CD4-positive, alpha-beta T cell treated with Interleukin-1 beta for 1 hour (primary cell): ENCODE data around the gene NUDT3.
A peak's percentile ranks its signal among the peaks of the same experiment; 100 is the strongest.
"Not testable (repeated sequence)": the region's sequence is repeated elsewhere in the genome, so short reads cannot be mapped to it uniquely, and the experiment has no call there.

ENCODE experiments used
- DNase-seq, 2 donors: peaks; one replicate each; pipeline ENCODE4 v3.0.0-alpha.2; 2020 to 2022

NUDT3 gene

GRCh38 chr6:34392497-34393190 lies at the start of gene NUDT3:
Gene NUDT3, minus strand, starts transcription at chr6:34392669. Its CDS starts 307 bp downstream, at chr6:34392362.
- DNase-seq, result peak; percentile 93 to 95

DNA sequence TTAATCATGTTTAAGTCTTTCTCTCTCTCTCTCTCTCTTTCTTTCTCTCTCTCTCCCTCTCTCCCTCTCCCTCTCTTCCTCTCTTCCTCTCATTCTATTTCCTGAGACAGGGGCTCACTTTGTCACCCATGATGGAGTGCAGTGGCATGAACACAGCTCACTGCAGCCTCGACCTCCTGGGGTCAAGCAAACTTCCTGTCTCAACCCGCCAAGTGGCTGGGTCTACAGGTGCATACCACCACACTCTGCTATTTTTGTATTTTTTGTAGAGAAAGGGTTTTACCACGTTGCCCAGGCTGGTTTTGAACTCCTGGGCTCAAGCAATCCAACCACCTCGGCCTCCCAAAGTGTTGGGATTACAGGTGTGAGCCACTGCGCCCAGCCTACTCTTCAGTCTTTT lies 49.1 kb upstream of the NUDT3 start:
- no peak for DNase-seq

GRCh38 chr6:34439442-34439841 lies 47.0 kb upstream of the NUDT3 start:
- no peak for DNase-seq

GRCh38 chr6:34438705-34439104 lies 46.2 kb upstream of the NUDT3 start:
- no peak for DNase-seq

- no peak for DNase-seq
Observed at GRCh38 chr6:34437644-34437970, 45.1 kb upstream of the NUDT3 start.

DNA sequence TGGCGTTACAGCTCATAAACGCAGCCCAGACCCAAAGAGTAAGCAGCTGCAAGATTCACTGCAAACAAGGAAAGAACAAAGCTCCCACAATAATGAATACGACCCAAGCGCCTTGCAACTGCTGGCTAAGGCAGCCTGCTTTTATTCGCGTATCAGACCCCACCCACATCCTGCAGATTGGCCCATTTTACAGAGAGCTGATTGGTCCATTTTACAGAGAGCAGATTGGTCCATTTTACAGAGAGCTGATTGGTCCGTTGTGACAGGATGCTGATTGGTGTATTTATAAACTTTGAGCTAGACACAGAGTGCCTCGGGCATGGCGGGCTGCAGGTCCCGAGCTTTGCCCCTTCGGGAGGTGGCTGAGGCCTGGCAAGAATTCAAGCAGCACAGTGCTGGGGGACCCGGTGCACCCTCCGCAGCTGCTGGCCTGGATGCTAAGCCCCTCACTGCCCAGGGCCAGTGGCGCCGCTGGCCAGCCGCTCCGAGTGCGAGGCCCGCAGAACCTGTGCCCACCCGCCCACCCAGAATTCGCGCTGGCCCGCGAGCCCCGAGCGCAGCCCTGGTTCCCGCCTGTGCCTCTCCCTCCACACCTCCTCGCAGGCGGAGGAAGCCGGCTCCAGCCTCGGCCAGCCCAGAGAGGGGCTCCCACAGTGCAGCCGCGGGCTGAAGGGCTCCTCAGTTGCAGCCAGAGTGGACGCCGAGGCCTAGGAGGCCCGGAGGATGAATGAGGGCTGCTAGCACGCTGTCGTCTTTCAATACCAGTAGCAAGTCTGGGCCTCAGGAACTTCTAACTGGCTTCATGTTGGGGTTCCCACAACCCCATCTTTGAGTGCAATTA lies 44.6 kb upstream of the NUDT3 start:
- no peak for DNase-seq

DNA sequence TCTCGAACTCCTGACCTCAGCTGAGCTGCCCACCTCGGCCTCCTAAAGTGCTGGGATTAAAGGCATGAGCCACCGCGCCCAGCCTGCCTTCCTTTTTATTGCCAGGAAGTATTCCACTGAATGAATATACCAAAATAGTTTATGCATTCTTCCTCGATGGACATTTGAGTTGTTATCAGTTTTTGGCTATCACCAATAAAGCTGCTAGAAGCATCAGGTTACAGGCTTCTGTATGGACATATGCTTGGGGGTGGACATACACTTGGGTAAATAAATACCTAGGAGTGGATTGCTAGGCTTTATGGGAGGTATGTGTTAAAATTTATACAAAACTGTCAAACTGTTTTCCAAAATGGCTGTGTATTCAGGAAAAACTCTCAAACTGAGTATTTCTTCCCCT lies 43.4 kb upstream of the NUDT3 start:
- DNase-seq, result no peak

DNA sequence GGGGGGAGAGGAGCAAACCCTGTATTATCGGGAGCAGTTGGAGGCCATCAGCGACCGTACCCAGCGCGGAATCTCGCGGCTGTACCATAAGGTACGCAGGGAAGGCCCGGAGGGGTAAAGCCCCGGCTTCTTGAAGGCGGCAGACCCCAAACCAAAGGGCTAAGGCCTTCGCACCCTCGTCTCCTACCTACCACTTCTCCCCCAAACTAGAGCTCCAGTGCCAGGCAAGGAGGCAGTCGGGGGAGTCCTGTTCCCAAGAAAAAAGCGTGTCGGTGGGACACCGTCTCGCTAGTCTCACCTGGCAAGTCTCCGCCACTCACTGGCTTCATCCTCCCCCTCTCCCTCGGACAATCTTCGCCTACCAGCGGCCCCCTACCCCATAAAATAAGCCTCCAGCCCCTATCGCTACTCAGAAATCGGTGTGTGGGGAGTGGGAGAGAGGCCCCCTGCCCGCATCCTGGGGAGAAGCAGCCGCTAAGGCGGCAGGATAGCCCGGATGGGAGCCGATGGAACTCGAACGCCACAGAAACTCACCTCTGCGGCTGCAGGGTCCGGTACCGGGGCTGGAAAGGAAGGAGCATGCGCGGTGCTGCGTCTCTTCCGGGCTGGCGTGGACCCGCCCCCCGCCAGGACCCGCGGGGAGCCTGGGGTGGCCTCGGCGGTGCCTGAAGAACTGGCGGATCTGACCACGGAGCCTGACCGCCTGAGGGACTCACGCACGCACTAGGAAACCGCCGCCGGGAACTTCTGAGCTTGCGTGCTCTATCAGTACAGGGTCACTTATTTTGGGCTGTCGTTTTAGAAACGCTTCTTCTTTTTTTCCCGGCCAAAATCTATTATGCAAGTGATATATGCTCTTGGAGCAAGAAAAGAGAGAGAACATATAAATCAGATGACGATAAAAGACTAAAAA lies 33.3 kb upstream of the NUDT3 start, which contains the start of gene RPS10:
RPS10 (minus strand) TSS at position 572 of the 913 bp plus-strand sequence. CDS start 848 bp downstream, outside the sequence.
- peak; percentile 91 for DNase-seq

GRCh38 chr6:34425132-34425497 lies 32.6 kb upstream of the NUDT3 start:
- peak in 1 of 2 donors; percentile 12 for DNase-seq

GRCh38 chr6:34424200-34425131 lies 32.0 kb upstream of the NUDT3 start:
- no peak for DNase-seq

GRCh38 chr6:34423254-34423653 lies 30.8 kb upstream of the NUDT3 start:
- no peak for DNase-seq

DNA sequence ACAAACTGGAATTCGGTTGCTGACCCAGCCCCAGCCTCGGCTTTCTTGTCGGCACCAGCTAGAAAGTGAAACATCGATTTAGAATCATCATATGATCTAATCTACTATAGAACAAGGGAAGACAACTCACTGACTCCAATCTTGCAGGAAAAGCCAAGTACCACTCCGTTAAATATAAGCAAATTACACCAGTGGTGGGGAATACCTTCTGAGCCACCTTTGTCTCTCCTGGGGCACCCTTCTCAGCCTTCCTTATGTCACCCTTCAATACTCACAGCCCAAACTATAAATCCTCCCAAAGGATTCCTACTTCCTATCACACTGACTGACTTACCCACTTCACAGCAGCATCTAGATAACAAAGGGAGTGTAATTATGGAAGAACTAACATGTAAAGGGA lies 25.9 kb upstream of the NUDT3 start:
- DNase-seq, result no peak

GRCh38 chr6:34416877-34417371 lies 24.5 kb upstream of the NUDT3 start:
- no peak for DNase-seq

- DNase-seq, result peak; percentile 53 to 60
Observed at GRCh38 chr6:34414999-34415858, 22.8 kb upstream of the NUDT3 start.

DNA sequence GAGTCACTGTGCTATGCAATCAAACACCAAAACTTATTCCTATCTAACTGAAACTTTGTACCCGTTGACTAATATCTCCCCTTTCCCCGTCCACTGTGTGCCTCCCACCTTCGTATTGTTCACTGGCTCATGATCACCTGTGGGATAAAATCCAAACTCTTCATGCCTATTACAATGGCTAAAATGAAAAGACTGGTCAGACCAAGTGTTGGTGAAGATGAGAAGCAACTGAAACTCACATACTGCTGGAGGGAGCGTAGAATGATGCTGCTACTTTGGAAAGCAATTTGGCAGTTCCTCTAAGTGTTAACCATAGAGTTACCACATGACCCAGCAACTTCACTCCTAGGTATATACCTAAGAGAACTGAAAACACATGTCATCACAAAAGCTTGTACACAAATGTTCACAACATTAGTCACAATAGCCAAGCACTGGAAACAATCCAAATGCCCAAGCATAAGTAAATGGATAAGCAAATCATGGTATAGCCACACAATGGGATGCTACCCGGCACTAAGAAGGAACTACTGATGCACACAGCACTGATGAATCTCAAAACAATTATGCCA lies 20.3 kb upstream of the NUDT3 start:
- DNase-seq, result no peak

DNA sequence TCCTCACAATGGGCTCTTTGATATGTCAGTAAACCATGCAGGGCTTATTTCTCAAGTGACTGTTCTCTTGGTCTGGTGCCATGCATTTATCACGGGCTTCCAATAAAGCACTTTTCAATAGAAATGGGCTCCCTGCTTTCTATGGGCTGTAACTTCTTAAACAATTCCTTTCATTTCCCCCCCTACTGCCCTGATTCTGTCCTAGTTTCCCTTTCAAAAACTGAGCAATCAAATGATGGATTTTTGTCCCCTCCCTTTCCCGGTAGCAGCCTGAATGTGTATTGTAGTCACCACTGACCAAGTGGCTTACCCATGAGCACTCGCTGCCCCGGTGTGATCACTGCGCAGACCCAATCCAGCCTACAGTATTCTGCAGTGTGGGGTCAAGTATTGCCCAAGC lies 19.5 kb upstream of the NUDT3 start:
- no peak for DNase-seq

DNA sequence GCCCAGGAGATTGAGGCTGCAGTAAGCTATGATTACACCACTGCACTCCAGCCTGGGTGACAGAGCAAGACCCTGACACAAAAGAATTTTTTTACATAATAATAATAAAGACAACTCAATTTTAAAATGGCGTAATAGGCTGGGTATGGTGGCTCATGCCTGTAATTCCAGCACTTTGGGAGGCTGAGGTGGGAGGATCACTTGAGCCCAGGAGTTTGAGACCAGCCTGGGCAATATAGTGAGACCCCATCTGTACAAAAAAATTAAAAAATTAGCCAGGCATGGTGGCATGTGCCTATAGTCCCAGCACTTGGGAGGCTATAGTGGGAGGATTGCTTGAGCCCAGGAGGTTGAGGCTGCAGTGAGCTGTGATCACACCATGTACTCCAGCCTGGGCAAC lies 15.4 kb upstream of the NUDT3 start:
- DNase-seq, result not testable (repeated sequence)

DNA sequence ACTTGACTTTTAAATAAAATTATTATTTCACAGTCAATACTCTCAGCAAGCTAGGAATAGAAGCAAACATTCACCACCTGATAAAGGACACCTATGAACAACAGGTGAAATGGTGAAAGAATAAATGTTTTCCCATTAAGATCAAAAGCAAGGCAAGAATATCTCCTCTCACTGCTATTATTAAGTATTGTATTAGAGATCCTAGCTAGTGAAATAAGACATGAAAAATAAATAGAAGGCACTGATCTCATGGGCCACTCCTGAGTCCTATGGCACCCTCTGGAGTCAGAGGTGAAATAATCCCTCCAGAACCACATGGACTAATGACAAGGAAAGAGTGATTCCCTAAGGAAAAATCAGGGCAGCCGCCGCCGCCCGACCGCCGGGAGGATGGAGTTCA lies 4.0 kb upstream of the NUDT3 start:
- DNase-seq, result no peak

- no peak for DNase-seq
Observed at GRCh38 chr6:34393966-34394305, 1.5 kb upstream of the NUDT3 start.

- no peak for DNase-seq
Observed at GRCh38 chr6:34393191-34393965, 909 bp upstream of the NUDT3 start.
